Activated CD4-positive, alpha-beta T cell treated with anti-CD3 and anti-CD28 coated beads, Interleukin-2, amount 50 U/mL, for 16 hours (primary cell): ENCODE measurements around the gene NR1D1.
"Not testable (repeated sequence)": the region's sequence is repeated elsewhere in the genome, so short reads cannot be mapped to it uniquely, and the experiment has no call there.

Source experiments
- DNase-seq: peaks from one replicate; pipeline ENCODE4 v3.0.0-alpha.2; 2020

The NR1D1 gene

GRCh38 chr17:40100419-40100668 is at the start of gene NR1D1:
NR1D1 (minus strand) TSS chr17:40100589; CDS start chr17:40100094, 495 bp downstream.
- no peak for DNase-seq

GRCh38 chr17:40148527-40148926 is 48.1 kb upstream of the NR1D1 start:
- DNase-seq: no peak

- DNase-seq: no peak
These were observed 45.1 kb upstream of the NR1D1 start for GRCh38 chr17:40145476-40145875.

GRCh38 chr17:40143166-40143565 is 42.8 kb upstream of the NR1D1 start:
- DNase-seq: not testable (repeated sequence)

- no peak for DNase-seq
These were observed 39.2 kb upstream of the NR1D1 start for GRCh38 chr17:40139566-40140058.

- DNase-seq: no peak
These were observed 35.4 kb upstream of the NR1D1 start for GRCh38 chr17:40135817-40136216.

- DNase-seq: no peak
These were observed 33.8 kb upstream of the NR1D1 start for GRCh38 chr17:40134184-40134583.

GRCh38 chr17:40130352-40131042 is 30.1 kb upstream of the NR1D1 start:
- DNase-seq: no peak

- no peak for DNase-seq
These were observed 29.1 kb upstream of the NR1D1 start for GRCh38 chr17:40129498-40129897.

GRCh38 chr17:40124279-40125141 is 24.1 kb upstream of the NR1D1 start:
- DNase-seq: no peak

GRCh38 chr17:40123811-40124114 is 23.4 kb upstream of the NR1D1 start:
- no peak for DNase-seq

GRCh38 chr17:40122999-40123810 is 22.8 kb upstream of the NR1D1 start:
- peak; percentile 67 for DNase-seq

- no peak for DNase-seq
These were observed 22.0 kb upstream of the NR1D1 start for GRCh38 chr17:40122136-40122998.

- peak; percentile 82 for DNase-seq
These were observed 21.1 kb upstream of the NR1D1 start, which contains the start of gene MSL1 for GRCh38 chr17:40121181-40122135. MSL1 (plus strand) TSS chr17:40121971; CDS start chr17:40122613, 642 bp downstream.

- no peak for DNase-seq
These were observed 14.7 kb upstream of the NR1D1 start for GRCh38 chr17:40115101-40115436.

GRCh38 chr17:40113907-40114245 is 13.5 kb upstream of the NR1D1 start:
- DNase-seq: no peak

GRCh38 chr17:40113110-40113906 is 12.9 kb upstream of the NR1D1 start:
- peak; percentile 98 for DNase-seq

GRCh38 chr17:40112718-40113109 is 12.3 kb upstream of the NR1D1 start:
- DNase-seq: no peak

- no peak for DNase-seq
These were observed 11.9 kb upstream of the NR1D1 start for GRCh38 chr17:40112191-40112711.
